MCF 10A (cell line): Measurements from ENCODE around the gene STK35. TPM values are rescaled to one million over a fixed set of nuclear protein-coding genes. Genes with fewer than 3 reads are reported as not detected.

Source experiments
- BruUV-seq: library from RNA; stranded (reverse); fragments of 400-500 nt; replicated peaks from 2 replicates; lab custom pipeline; 2021; lab: Mats Ljungman, UMichigan
- CTCF ChIA-PET: fragments of 300-600 bp; sonication (Branson Sonifier 250); formaldehyde crosslinking; extraction: SDS; loops from one replicate; lab custom pipeline; 2021; ENCODE audit warnings: antibody characterized with exemption, inconsistent platforms; lab: Yijun Ruan, JAX
- POLR2A ChIA-PET: fragments of 300-600, 350-650 bp; sonication (Branson Sonifier 250); formaldehyde crosslinking; extraction: SDS; loops from one replicate; lab custom pipeline; 2020; ENCODE audit warnings: antibody characterized with exemption, inconsistent platforms; lab: Yijun Ruan, JAX
- DNase-seq: peaks from one replicate; pipeline ENCODE4 v3.0.0-alpha.2; 2018; ENCODE audit not compliant: unreplicated experiment
- H3K27ac Mint-ChIP-seq: one replicate; pipeline ENCODE4 v1.8.0; 2022; ENCODE audit warnings: mild to moderate bottlenecking, low read depth, mixed read lengths; ENCODE audit not compliant: unreplicated experiment
- H3K27me3 Mint-ChIP-seq: one replicate; pipeline ENCODE4 v1.8.0; 2022; ENCODE audit warnings: mixed read lengths; ENCODE audit not compliant: insufficient read depth, unreplicated experiment
- H3K36me3 Mint-ChIP-seq: one replicate; pipeline ENCODE4 v1.8.0; 2022; ENCODE audit warnings: mild to moderate bottlenecking, moderate library complexity, mixed read lengths; ENCODE audit not compliant: insufficient read depth, unreplicated experiment
- H3K4me1 Mint-ChIP-seq: one replicate; pipeline ENCODE4 v1.8.0; 2022; ENCODE audit warnings: mixed read lengths; ENCODE audit not compliant: insufficient read depth, unreplicated experiment
- H3K4me3 Mint-ChIP-seq: one replicate; pipeline ENCODE4 v1.8.0; 2022; ENCODE audit warnings: mild to moderate bottlenecking, moderate library complexity, mixed read lengths; ENCODE audit not compliant: unreplicated experiment
- H3K9me3 Mint-ChIP-seq: one replicate; pipeline ENCODE4 v1.8.0; 2022; ENCODE audit warnings: mixed read lengths; ENCODE audit not compliant: unreplicated experiment
- CTCF ChIP-seq: fragments of 200-600 bp; IDR thresholded peaks from one replicate; pipeline ENCODE4 v1.8.0; 2022; ENCODE audit warnings: antibody characterized with exemption, mild to moderate bottlenecking; ENCODE audit not compliant: unreplicated experiment
- intact Hi-C: fragments of 100-400 bp; cut with micrococcal nuclease; formaldehyde crosslinking; loops from 2 replicates; pipeline ENCODE4 v1.14.1; 2022
- total RNA-seq: library from RNA; stranded (reverse); gene quantifications from 2 replicates; pipeline ENCODE4 v1.2.3, GENCODE V29; 2022

Gene STK35
- total RNA-seq, 1 experiment from 2014 or later: 18.2 TPM

GRCh38 chr20:2139250-2139649 is 37.6 kb downstream of the STK35 start:
- ChIA-PET CTCF (interaction anchor here (0.9 to 1.4 kb wide), 3 partner anchors 32 to 132 kb away, joined by 3 to 7 read pairs (median 3); no protein-coding TSS in a partner anchor), POLR2A (interaction anchor here (1.0 to 3.8 kb wide), 5 partner anchors 8 to 54 kb away, joined by 3 to 12 read pairs (median 3); partner anchors contain the start of gene STK35)
- H3K9me3 Mint-ChIP-seq: no peaks in the 10 kb centered on the region
- peaks cover 6% of the 10 kb centered on the region for H3K36me3 Mint-ChIP-seq
- no peak overlapping the region for H3K4me3 Mint-ChIP-seq
- no TSS peak for BruUV-seq
- H3K27ac Mint-ChIP-seq: no peak overlapping the region
- H3K4me1 Mint-ChIP-seq: no peaks in the 10 kb centered on the region
- TF ChIP-seq CTCF: no peak
- no peaks in the 10 kb centered on the region for H3K27me3 Mint-ChIP-seq
- no peak for DNase-seq
- intact Hi-C loops: no loop called here

- H3K36me3 Mint-ChIP-seq: peaks cover 6% of the 10 kb centered on the region
- ChIA-PET POLR2A (interaction anchor here (0.8 to 3.8 kb wide), 6 partner anchors 9 to 53 kb away, joined by 3 to 12 read pairs (median 3); partner anchors contain the start of gene STK35), CTCF (interaction anchor here (0.7 to 1.4 kb wide), 5 partner anchors 10 to 175 kb away, joined by 3 to 7 read pairs (median 3); no protein-coding TSS in a partner anchor)
- intact Hi-C loops: no loop called here
- no peak overlapping the region for H3K27ac Mint-ChIP-seq
- H3K4me1 Mint-ChIP-seq: no peaks in the 10 kb centered on the region
- no peak for TF ChIP-seq CTCF
- H3K9me3 Mint-ChIP-seq: no peaks in the 10 kb centered on the region
- H3K4me3 Mint-ChIP-seq: no peak overlapping the region
- no peaks in the 10 kb centered on the region for H3K27me3 Mint-ChIP-seq
- no TSS peak for BruUV-seq
- DNase-seq: no peak
These were observed 38.1 kb downstream of the STK35 start for GRCh38 chr20:2139736-2140135.

GRCh38 chr20:2140561-2140960 is 38.9 kb downstream of the STK35 start:
- Mint-ChIP-seq H3K4me3 (no peak overlapping the region), H3K27ac (no peak overlapping the region), H3K9me3 (no peaks in the 10 kb centered on the region), H3K4me1 (no peaks in the 10 kb centered on the region), H3K36me3 (peaks cover 9% of the 10 kb centered on the region), H3K27me3 (no peaks in the 10 kb centered on the region)
- no peak for TF ChIP-seq CTCF
- POLR2A ChIA-PET: interaction anchor here (0.6 to 3.8 kb wide), 7 partner anchors 9 to 1074 kb away, joined by 3 to 12 read pairs (median 3); partner anchors contain the start of gene STK35
- CTCF ChIA-PET: interaction anchor here (0.7 to 1.2 kb wide), 3 partner anchors 9 to 175 kb away, joined by 3 to 5 read pairs (median 3); no protein-coding TSS in a partner anchor
- intact Hi-C loops: no loop called here
- no peak for DNase-seq
- BruUV-seq: no TSS peak

- TF ChIP-seq CTCF: no peak
- Mint-ChIP-seq H3K4me3 (no peak overlapping the region), H3K27ac (no peak overlapping the region), H3K4me1 (no peaks in the 10 kb centered on the region), H3K27me3 (no peaks in the 10 kb centered on the region), H3K36me3 (peaks cover 19% of the 10 kb centered on the region), H3K9me3 (no peaks in the 10 kb centered on the region)
- DNase-seq: no peak
- intact Hi-C loops: no loop called here
- POLR2A ChIA-PET: interaction anchor here (0.6 to 3.8 kb wide), 4 partner anchors 9 to 122 kb away, joined by 3 to 12 read pairs (median 4); partner anchors contain the start of gene STK35
- CTCF ChIA-PET: interaction anchor here (0.8 to 1.6 kb wide), 3 partner anchors 10 to 50 kb away, joined by 3 to 8 read pairs (median 5); no protein-coding TSS in a partner anchor
- BruUV-seq: no TSS peak
These were observed 40.3 kb downstream of the STK35 start for GRCh38 chr20:2141600-2142575.
